PC-3 (cell line): ENCODE measurements around the gene C6orf47.

Experiments used
- CTCF ChIP-seq: fragments of 300-600 bp; sonication (generic); conservative IDR thresholded peaks from 2 replicates; pipeline ENCODE4 v1.5.1; 2017; ENCODE audit warnings: antibody characterized with exemption, low read depth, mild to moderate bottlenecking, low read length
- EZH2 ChIP-seq: fragments of 300-600 bp; sonication (generic); IDR thresholded peaks from one replicate; pipeline ENCODE4 v1.6.1; 2017; ENCODE audit warnings: antibody characterized with exemption, mild to moderate bottlenecking, low read length; ENCODE audit not compliant: unreplicated experiment
- EZH2phosphoT487 ChIP-seq: fragments of 300-600 bp; sonication (generic); IDR thresholded peaks from 2 replicates; pipeline ENCODE4 v1.6.1; 2018; ENCODE audit warnings: mild to moderate bottlenecking, antibody characterized with exemption, low read length, borderline replicate concordance

DNA sequence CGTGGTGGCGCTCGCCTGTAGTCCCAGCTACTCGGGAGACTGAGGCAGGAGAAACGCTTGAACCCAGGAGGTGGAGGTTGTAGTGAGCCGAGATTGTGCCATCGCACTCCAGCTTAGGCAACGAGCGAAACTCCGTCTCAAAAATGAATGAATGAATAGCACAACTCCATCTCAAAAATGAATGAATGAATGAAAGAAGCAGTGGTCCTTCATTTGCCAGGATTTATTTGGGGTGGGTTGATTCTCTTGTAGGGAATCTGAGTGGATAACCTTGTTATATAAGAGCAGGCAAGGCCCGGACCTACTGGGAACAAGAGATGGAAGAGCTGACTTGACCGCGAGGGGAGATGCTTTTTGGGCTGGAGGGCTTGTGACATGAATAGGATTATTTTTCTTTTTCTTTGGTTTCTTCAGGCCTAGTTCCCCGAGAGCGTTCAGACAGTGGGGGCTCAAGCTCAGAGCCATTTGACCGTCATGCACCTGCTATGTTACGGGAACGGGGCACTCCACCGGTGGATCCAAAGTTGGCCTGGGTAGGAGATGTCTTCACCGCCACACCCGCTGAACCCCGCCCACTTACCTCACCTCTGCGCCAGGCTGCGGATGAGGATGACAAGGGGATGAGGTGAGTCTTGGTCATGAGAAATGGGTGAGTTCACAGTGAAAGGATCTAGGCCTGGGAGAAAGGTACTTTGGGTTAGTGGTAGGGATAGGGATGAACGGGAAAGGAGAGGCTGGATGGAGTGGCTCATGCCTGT is 30.2 kb downstream of the C6orf47 start:
- TF ChIP-seq CTCF (no peak), EZH2 (no peak), EZH2phosphoT487 (no peak)
